ENCODE measurements around the gene PRKG1.

PRKG1 gene

GRCh38 chr10:51846856-51847506 is 772.7 kb downstream of the PRKG1 start:
- TF ChIP-seq POLR2AphosphoS5 (IDR thresholded peaks at IDR 0.05; ENCODE audit: low read depth, low read length), result no peak
- TF ChIP-seq, protein P1, sequence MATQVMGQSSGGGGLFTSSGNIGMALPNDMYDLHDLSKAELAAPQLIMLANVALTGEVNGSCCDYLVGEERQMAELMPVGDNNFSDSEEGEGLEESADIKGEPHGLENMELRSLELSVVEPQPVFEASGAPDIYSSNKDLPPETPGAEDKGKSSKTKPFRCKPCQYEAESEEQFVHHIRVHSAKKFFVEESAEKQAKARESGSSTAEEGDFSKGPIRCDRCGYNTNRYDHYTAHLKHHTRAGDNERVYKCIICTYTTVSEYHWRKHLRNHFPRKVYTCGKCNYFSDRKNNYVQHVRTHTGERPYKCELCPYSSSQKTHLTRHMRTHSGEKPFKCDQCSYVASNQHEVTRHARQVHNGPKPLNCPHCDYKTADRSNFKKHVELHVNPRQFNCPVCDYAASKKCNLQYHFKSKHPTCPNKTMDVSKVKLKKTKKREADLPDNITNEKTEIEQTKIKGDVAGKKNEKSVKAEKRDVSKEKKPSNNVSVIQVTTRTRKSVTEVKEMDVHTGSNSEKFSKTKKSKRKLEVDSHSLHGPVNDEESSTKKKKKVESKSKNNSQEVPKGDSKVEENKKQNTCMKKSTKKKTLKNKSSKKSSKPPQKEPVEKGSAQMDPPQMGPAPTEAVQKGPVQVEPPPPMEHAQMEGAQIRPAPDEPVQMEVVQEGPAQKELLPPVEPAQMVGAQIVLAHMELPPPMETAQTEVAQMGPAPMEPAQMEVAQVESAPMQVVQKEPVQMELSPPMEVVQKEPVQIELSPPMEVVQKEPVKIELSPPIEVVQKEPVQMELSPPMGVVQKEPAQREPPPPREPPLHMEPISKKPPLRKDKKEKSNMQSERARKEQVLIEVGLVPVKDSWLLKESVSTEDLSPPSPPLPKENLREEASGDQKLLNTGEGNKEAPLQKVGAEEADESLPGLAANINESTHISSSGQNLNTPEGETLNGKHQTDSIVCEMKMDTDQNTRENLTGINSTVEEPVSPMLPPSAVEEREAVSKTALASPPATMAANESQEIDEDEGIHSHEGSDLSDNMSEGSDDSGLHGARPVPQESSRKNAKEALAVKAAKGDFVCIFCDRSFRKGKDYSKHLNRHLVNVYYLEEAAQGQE (IDR thresholded peaks at IDR 0.05; ENCODE audit: insufficient read depth in 1 of 2, low read depth in 2 of 2, low read length in 2 of 2), result no peak

GRCh38 chr10:51852297-51852696 is 778.0 kb downstream of the PRKG1 start:
- no peak for TF ChIP-seq SIN3A (IDR thresholded peaks at IDR 0.05; ENCODE audit: borderline replicate concordance, insufficient read depth, low read length)
- TF ChIP-seq, protein P1 (IDR thresholded peaks at IDR 0.05; ENCODE audit: insufficient read depth in 1 of 2, low read depth in 2 of 2, low read length in 2 of 2), result no peak
- TF ChIP-seq FOXP2 (optimal IDR thresholded peaks at IDR 0.05; ENCODE audit: borderline replicate concordance, extremely low read depth, extremely low read length, insufficient read depth), result no peak
- no peak for TF ChIP-seq POLR2AphosphoS5 (IDR thresholded peaks at IDR 0.05; ENCODE audit: low read depth, low read length)
- TF ChIP-seq TAF1 (IDR thresholded peaks at IDR 0.05; ENCODE audit: borderline replicate concordance, insufficient read depth, low read length), result no peak

- TF ChIP-seq FOXP2 (optimal IDR thresholded peaks at IDR 0.05; ENCODE audit: borderline replicate concordance, extremely low read depth, extremely low read length, insufficient read depth) (no peak), SIN3A (IDR thresholded peaks at IDR 0.05; ENCODE audit: borderline replicate concordance, insufficient read depth, low read length) (no peak)
- TF ChIP-seq, protein P1 (IDR thresholded peaks at IDR 0.05; ENCODE audit: insufficient read depth in 1 of 2, low read depth in 2 of 2, low read length in 2 of 2), result no peak
Observed at GRCh38 chr10:51857305-51857704, 783.0 kb downstream of the PRKG1 start.

GRCh38 chr10:51860257-51860656 is 786.0 kb downstream of the PRKG1 start:
- TF ChIP-seq SIN3A (IDR thresholded peaks at IDR 0.05; ENCODE audit: borderline replicate concordance, insufficient read depth, low read length) (no peak), POLR2AphosphoS5 (IDR thresholded peaks at IDR 0.05; ENCODE audit: low read depth, low read length) (no peak), TAF1 (IDR thresholded peaks at IDR 0.05; ENCODE audit: borderline replicate concordance, insufficient read depth, low read length) (no peak), FOXP2 (optimal IDR thresholded peaks at IDR 0.05; ENCODE audit: borderline replicate concordance, extremely low read depth, extremely low read length, insufficient read depth) (no peak)
- TF ChIP-seq, protein P1 (IDR thresholded peaks at IDR 0.05; ENCODE audit: insufficient read depth in 1 of 2, low read depth in 2 of 2, low read length in 2 of 2), result no peak

- no peak for TF ChIP-seq POLR2AphosphoS5 (IDR thresholded peaks at IDR 0.05; ENCODE audit: low read depth, low read length)
- TF ChIP-seq SIN3A (IDR thresholded peaks at IDR 0.05; ENCODE audit: borderline replicate concordance, insufficient read depth, low read length), result no peak
- TF ChIP-seq, protein P1 (IDR thresholded peaks at IDR 0.05; ENCODE audit: insufficient read depth in 1 of 2, low read depth in 2 of 2, low read length in 2 of 2), result no peak
- no peak for TF ChIP-seq FOXP2 (optimal IDR thresholded peaks at IDR 0.05; ENCODE audit: borderline replicate concordance, extremely low read depth, extremely low read length, insufficient read depth)
- TF ChIP-seq TAF1 (IDR thresholded peaks at IDR 0.05; ENCODE audit: borderline replicate concordance, insufficient read depth, low read length), result no peak
Observed at GRCh38 chr10:51861051-51861450, 786.8 kb downstream of the PRKG1 start.
